K562 treated with DMSO at 1 percent for 4 hours (cell line): ENCODE measurements around the gene ARSG. TPM values are rescaled to one million over a fixed set of nuclear protein-coding genes. Genes with fewer than 3 reads are reported as not detected.

Experiments used
- total RNA-seq: library from RNA; unstranded; fragments of 300-600 nt; gene quantifications from 2 replicates; pipeline ENCODE4 v1.2.3, GENCODE V29; 2022; ENCODE audit not compliant: insufficient read depth

ARSG gene
- total RNA-seq, result 0.12 and 1.0 TPM in 2 replicates

DNA sequence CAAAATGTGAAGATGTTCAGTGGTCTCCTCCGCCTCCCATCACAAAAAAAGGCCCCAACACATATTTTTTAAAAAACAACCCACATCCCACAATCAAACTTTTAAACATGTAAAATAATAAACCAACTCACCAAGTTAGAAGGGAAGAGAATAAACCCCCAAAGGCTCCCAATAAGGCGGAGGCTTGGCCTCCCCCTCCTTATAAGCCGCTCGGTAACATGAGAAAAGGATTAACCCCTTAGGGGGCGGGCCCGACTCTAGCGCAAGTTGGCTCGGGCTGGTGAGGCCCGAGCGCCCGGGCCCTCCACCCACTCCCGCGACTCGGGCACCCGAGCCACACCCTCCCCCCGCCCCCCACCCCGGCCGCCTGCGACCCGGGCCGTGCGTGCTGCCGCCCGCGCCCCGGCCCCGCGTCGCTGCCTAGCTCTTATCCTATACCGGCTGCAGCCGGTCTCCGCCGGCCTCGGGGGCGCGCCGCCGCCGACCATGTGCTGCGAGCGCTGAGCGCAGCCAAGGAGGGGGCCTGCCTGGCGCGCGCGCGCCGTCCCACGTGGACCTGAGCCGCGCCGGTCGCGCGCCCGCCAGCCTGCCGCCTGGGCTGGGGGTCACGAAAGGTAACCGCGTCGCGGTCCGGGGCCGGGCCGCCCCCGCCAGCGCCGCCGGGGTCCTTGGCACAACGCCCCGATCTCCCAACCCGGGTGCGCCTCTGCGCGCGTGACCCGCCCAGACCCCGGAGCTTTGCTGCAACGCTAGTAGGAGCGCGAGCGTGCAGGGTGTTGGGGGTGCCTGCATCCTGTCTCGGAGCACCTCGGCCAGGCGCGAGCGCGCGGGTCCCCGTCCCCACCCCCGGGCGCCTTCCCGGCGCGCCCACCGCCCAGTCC, at the start of gene ARSG, which contains the start of gene SLC16A6:
Gene ARSG (plus strand): TSS at position 541 of the 881 bp plus-strand sequence. CDS start 15,999 bp downstream, outside the sequence.
Gene SLC16A6 (minus strand): TSS at position 173 of the 881 bp plus-strand sequence. CDS start 12,807 bp downstream, outside the sequence.

DNA sequence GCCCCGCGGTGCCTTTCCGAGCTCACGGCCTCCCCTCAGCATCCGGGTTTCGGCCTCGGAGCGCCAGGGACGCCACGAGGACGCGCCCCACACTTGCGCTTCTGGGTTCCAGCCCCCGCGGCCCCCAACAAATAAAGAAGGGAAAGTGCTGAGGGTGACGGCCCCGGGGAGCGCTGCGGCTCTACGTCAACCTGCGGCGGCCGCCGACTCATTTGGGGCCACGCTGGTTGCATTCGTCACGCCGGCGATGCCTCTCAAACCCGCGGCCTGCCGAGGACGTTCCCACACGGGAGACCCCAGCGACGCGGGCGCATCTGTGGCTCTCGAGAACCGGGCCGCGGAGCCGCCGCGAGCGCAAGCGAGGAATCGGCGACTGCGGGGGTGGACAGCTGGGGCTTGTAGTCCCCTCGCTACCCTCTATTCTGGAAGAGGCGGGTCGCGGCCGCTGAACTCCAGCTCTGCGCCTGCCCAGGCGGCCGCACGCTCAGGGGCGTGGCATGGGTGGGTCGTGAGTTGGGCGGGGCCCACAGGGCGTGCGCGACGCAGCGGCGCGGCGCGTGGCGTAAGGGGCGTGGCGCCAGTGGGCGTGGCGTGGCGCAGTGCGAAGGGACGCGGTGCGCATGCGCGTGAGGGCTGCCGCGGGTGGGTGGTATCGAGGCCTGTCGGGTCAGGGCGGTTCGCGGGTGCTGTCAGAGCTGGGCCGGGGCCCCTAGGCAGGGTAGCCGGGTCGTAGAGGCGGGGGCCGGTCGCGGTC, 43.7 kb upstream of the ARSG start, which contains the start of gene AMZ2:
Gene AMZ2 (plus strand): TSS at position 599 of the 754 bp plus-strand sequence. CDS start 2,145 bp downstream, outside the sequence.

DNA sequence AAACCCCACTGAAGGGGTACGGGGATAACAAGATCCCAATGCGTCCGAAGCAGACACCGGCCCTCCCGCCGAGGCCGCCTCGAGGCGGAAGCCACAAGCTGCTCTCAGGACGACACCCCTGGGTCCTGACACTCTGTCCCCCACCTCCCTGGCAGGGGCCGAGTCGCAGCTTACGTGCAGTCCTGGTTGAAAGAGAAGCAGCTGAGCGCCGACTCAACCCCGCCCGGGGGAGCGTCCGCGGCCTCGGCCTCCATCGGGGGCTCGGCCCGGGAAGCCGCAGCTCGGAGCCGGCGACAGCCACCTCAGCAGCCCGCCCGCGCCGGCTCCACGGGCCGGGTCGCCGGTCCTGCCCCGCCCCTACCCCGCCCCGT, 165.9 kb downstream of the ARSG start, which contains the start of gene WIPI1:
Gene WIPI1 (minus strand): TSS at position 329 of the 371 bp plus-strand sequence. CDS start 75 bp downstream, at position 254.

Other genes with a start within 250 kb of the ARSG start
- 26.8 and 29.6 TPM in 2 replicates for gene AMZ2, start 43.5 kb upstream of the ARSG start, total RNA-seq
- not detected in 2 replicates for gene SLC16A6, start 368 bp upstream of the ARSG start, total RNA-seq
- 11.9 and 27.5 TPM in 2 replicates for gene WIPI1, start 166.0 kb downstream of the ARSG start, total RNA-seq
- 33.6 and 38.7 TPM in 2 replicates for gene PRKAR1A, start 220.9 kb downstream of the ARSG start, total RNA-seq